ENCODE results near the gene IQGAP2.

DNA sequence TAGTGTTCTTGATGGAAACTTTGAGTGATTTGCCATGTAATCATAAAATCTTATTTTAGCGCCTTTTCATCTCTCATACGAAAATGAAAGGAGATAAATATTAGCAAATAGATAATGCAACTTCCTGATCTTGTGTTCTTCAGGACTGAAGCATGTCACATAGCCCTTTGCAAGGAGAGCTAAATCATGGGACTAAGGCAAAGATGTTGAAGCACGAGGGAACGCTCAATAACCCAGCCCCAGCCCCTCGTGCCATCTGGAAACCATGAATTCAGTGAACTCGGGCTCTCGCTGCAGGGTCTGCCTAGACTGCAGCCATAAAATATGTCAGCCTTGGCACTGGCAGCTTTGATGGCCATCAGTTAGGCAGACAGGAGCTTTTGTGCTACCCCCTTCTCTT lies 161.9 kb downstream of the IQGAP2 start:
- TF ChIP-seq CTCF (IDR thresholded peaks at IDR 0.05; ENCODE audit: insufficient read depth, low read length, poor library complexity, severe bottlenecking) (no peak), EZH2phosphoT487 (conservative IDR thresholded peaks at IDR 0.05; ENCODE audit: low read length) (no peak)

Measured in SU-DHL-6 (cell line).